Activated B cell treated with CpG ODN at 0.5 μM for 24 hours (primary cell): Measurements from ENCODE around the gene DDIAS. TPM values are rescaled to one million over a fixed set of nuclear protein-coding genes. Genes with fewer than 3 reads are reported as not detected.
A peak's percentile ranks its signal among the peaks of the same experiment; 100 is the strongest.

Source experiments
- ATAC-seq: fragments of 200-7000 bp; cut with Tn5 transposase; one replicate; pipeline ENCODE4 v1.10.0; 2021; ENCODE audit warnings: low read depth, mild to moderate bottlenecking, moderate library complexity
- CTCF ChIA-PET: fragments of 350-600 bp; sonication (Branson Sonifier 250); formaldehyde crosslinking; loops from one replicate; lab custom pipeline; 2021; ENCODE audit warnings: antibody characterized with exemption; lab: Charles Lee
- POLR2A ChIA-PET: fragments of 350-600 bp; sonication (Branson Sonifier 250); formaldehyde crosslinking; loops from one replicate; lab custom pipeline; 2021; ENCODE audit warnings: antibody characterized with exemption; lab: Charles Lee
- DNase-seq: peaks from one replicate; pipeline ENCODE4 v3.0.0; 2022
- H3K27ac Mint-ChIP-seq: one replicate; pipeline ENCODE4 v1.8.0; 2020; ENCODE audit warnings: mixed read lengths
- H3K27me3 Mint-ChIP-seq: one replicate; pipeline ENCODE4 v1.8.0; 2021; ENCODE audit warnings: mixed read lengths
- H3K36me3 Mint-ChIP-seq: one replicate; pipeline ENCODE4 v1.8.0; 2021; ENCODE audit warnings: low read depth, mixed read lengths
- H3K4me1 Mint-ChIP-seq: one replicate; pipeline ENCODE4 v1.8.0; 2021; ENCODE audit warnings: mixed read lengths
- H3K4me3 Mint-ChIP-seq: one replicate; pipeline ENCODE4 v1.8.0; 2020; ENCODE audit warnings: mild to moderate bottlenecking, mixed read lengths
- H3K9me3 Mint-ChIP-seq: one replicate; pipeline ENCODE4 v1.8.0; 2020; ENCODE audit warnings: mixed read lengths
- intact Hi-C: fragments of 100-400 bp; cut with micrococcal nuclease; formaldehyde crosslinking; loops from one replicate; pipeline ENCODE4 v1.15.1; 2024
- total RNA-seq: library from RNA; stranded (reverse); gene quantifications from 2 replicates; pipeline ENCODE4 v1.2.3, GENCODE V29; 2022
- TF ChIP-seq, protein P1 (sequence below): fragments of 200-600 bp; IDR thresholded peaks from one replicate; pipeline ENCODE4 v1.8.0; 2022; ENCODE audit warnings: antibody characterized with exemption, mild to moderate bottlenecking

Gene DDIAS
- total RNA-seq, 1 donor from 2014 or later, result 4.7 TPM

- intact Hi-C loops, result no loop called here
- DNase-seq, result no peak
- CTCF ChIA-PET, result interaction anchor here (0.6 to 4.3 kb wide), 3 partner anchors 36 to 346 kb away, joined by 3 to 29 read pairs (median 10); partner anchors contain the start of gene PCF11
- Mint-ChIP-seq H3K27ac (no peak overlapping the region), H3K4me3 (no peak overlapping the region), H3K27me3 (no peaks in the 10 kb centered on the region), H3K9me3 (no peaks in the 10 kb centered on the region), H3K36me3 (peaks cover 11% of the 10 kb centered on the region), H3K4me1 (peaks cover 55% of the 10 kb centered on the region)
- POLR2A ChIA-PET, result interaction anchor here (0.5 to 0.7 kb wide), 2 partner anchors 179 to 255 kb away, joined by 3 read pairs; no protein-coding TSS in a partner anchor
- TF ChIP-seq, protein P1, sequence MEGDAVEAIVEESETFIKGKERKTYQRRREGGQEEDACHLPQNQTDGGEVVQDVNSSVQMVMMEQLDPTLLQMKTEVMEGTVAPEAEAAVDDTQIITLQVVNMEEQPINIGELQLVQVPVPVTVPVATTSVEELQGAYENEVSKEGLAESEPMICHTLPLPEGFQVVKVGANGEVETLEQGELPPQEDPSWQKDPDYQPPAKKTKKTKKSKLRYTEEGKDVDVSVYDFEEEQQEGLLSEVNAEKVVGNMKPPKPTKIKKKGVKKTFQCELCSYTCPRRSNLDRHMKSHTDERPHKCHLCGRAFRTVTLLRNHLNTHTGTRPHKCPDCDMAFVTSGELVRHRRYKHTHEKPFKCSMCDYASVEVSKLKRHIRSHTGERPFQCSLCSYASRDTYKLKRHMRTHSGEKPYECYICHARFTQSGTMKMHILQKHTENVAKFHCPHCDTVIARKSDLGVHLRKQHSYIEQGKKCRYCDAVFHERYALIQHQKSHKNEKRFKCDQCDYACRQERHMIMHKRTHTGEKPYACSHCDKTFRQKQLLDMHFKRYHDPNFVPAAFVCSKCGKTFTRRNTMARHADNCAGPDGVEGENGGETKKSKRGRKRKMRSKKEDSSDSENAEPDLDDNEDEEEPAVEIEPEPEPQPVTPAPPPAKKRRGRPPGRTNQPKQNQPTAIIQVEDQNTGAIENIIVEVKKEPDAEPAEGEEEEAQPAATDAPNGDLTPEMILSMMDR, result no peak
- no peak for ATAC-seq
Measured at GRCh38 chr11:82903843-82904586, 2.5 kb downstream of the DDIAS start.

- POLR2A ChIA-PET, result no interaction called here
- TF ChIP-seq, protein P1, result peak; percentile 35
- Mint-ChIP-seq H3K4me1 (peaks cover 44% of the 10 kb centered on the region), H3K36me3 (peaks cover 2% of the 10 kb centered on the region), H3K4me3 (no peak overlapping the region), H3K27ac (peak overlapping the region; percentile 38), H3K27me3 (no peaks in the 10 kb centered on the region), H3K9me3 (no peaks in the 10 kb centered on the region)
- intact Hi-C loops, result loop anchor here (1.0 to 5.0 kb wide), 6 partner anchors 21 to 910 kb away; no protein-coding TSS in a partner anchor
- CTCF ChIA-PET, result interaction anchor here (0.9 to 6.1 kb wide), 5 partner anchors 20 to 344 kb away, joined by 3 to 34 read pairs (median 4); partner anchors contain the start of gene PCF11
- ATAC-seq (no peak), DNase-seq (no peak)
Measured at GRCh38 chr11:82906236-82906635, 4.7 kb downstream of the DDIAS start.

DNA sequence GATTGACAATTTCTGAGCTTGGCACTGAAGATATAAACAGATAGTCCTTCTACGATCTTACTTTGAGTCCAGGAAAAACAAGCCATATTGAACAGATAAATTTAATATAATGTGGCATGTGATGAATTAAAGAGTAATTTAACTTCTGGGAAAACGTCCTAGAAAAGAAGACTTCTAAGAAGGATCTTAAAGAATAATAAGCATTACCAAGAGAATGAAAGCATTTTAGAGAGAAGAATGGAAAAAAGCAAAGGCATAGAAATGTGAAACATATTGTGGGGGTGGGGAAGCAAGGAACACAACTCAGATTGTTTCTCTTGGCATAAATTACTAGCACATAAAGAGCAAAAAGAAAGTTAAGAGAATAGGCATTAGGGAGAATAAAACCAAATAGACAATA, 5.4 kb downstream of the DDIAS start:
- Mint-ChIP-seq H3K4me1 (peaks cover 39% of the 10 kb centered on the region), H3K4me3 (no peak overlapping the region), H3K9me3 (peaks cover 6% of the 10 kb centered on the region), H3K27me3 (no peaks in the 10 kb centered on the region), H3K36me3 (peaks cover 1% of the 10 kb centered on the region), H3K27ac (peak overlapping the region; percentile 5)
- ATAC-seq, result no peak
- no peak for DNase-seq
- CTCF ChIA-PET, result interaction anchor here (0.8 to 6.1 kb wide), 5 partner anchors 19 to 909 kb away, joined by 3 to 34 read pairs (median 6); partner anchors contain the start of gene PCF11
- TF ChIP-seq, protein P1, result no peak
- POLR2A ChIA-PET, result no interaction called here
- intact Hi-C loops, result loop anchor here (1.0 to 5.0 kb wide), 6 partner anchors 20 to 909 kb away; no protein-coding TSS in a partner anchor

DNA sequence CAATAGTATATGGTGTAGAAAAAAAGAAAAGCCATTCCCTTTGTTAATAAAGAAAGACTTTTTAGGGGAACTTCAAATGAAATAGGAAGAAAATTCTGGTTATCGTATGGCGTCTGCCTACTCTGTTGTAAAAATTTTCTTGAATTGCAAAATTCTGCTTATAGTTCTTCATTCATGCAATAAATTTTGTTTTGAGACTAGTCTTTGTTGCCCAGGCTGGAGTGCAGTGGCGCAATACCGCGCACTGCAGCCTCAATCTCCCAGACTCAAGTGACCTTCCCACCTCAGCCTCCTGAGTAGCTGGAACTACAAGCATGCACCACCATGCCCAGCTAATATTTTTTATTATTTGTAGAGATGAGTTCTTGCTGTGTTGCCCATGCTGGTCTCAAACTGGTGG, 5.8 kb downstream of the DDIAS start:
- H3K9me3 Mint-ChIP-seq, result peaks cover 6% of the 10 kb centered on the region
- ATAC-seq (no peak), DNase-seq (no peak)
- ChIA-PET CTCF (interaction anchor here (0.8 to 6.1 kb wide), 6 partner anchors 19 to 909 kb away, joined by 3 to 34 read pairs (median 5); partner anchors contain the start of gene PCF11), POLR2A (interaction anchor here (1.0 to 1.3 kb wide), 2 partner anchors 181 to 286 kb away, joined by 3 read pairs; partner anchors contain the start of gene ANKRD42)
- H3K4me1 Mint-ChIP-seq, result peaks cover 34% of the 10 kb centered on the region
- peak overlapping the region; percentile 5 for H3K27ac Mint-ChIP-seq
- TF ChIP-seq, protein P1, result no peak
- no peak overlapping the region for H3K4me3 Mint-ChIP-seq
- intact Hi-C loops, result loop anchor here (5.0 kb wide), 1 partner anchor 70 kb away; no protein-coding TSS in a partner anchor
- peaks cover 2% of the 10 kb centered on the region for H3K36me3 Mint-ChIP-seq
- no peaks in the 10 kb centered on the region for H3K27me3 Mint-ChIP-seq
